Endodermal cell (in vitro differentiated cells): ENCODE data around the gene ID1. TPM values are rescaled to one million over a fixed set of nuclear protein-coding genes. Genes with fewer than 3 reads are reported as not detected.
A peak's percentile ranks its signal among the peaks of the same experiment; 100 is the strongest.

ENCODE experiments used
- DNase-seq: peaks from one replicate; pipeline ENCODE4 v3.0.0-alpha.2; 2017
- H3K27ac ChIP-seq: 2 replicates; pipeline ENCODE4 v1.5.1; 2013; ENCODE audit warnings: mild to moderate bottlenecking, low read depth, low read length, moderate library complexity
- H3K27me3 ChIP-seq: 2 replicates; pipeline ENCODE4 v1.6.1; 2013; ENCODE audit warnings: mild to moderate bottlenecking, low read length, moderate library complexity; ENCODE audit not compliant: insufficient read depth, control insufficient read depth, poor library complexity, severe bottlenecking
- H3K36me3 ChIP-seq: 2 replicates; pipeline ENCODE4 v1.7.0; 2013; ENCODE audit warnings: mild to moderate bottlenecking, low read length, moderate library complexity; ENCODE audit not compliant: control insufficient read depth, insufficient read depth
- H3K4me1 ChIP-seq: one replicate; pipeline ENCODE4 v1.7.0; 2013; ENCODE audit warnings: low read length; ENCODE audit not compliant: control insufficient read depth, insufficient read depth
- H3K4me3 ChIP-seq: 2 replicates; pipeline ENCODE4 v1.5.1; 2013; ENCODE audit warnings: mild to moderate bottlenecking, low read length, moderate library complexity
- H3K9ac ChIP-seq: 2 replicates; pipeline ENCODE4 v1.6.1; 2013; ENCODE audit warnings: mild to moderate bottlenecking, low read length, moderate library complexity; ENCODE audit not compliant: poor library complexity, severe bottlenecking; ENCODE audit errors: extremely low read depth
- H3K9me3 ChIP-seq: 2 replicates; pipeline ENCODE4 v1.6.1; 2013; ENCODE audit warnings: mild to moderate bottlenecking, low read length, moderate library complexity; ENCODE audit not compliant: control insufficient read depth
- H3K27ac Mint-ChIP-seq: 2 replicates; pipeline ENCODE4 v1.8.0; 2020; ENCODE audit warnings: mixed read lengths
- H3K27me3 Mint-ChIP-seq: 2 replicates; pipeline ENCODE4 v1.8.0; 2021; ENCODE audit warnings: mild to moderate bottlenecking, mixed read lengths; ENCODE audit not compliant: insufficient read depth
- H3K36me3 Mint-ChIP-seq: 2 replicates; pipeline ENCODE4 v1.8.0; 2020; ENCODE audit warnings: low read depth, mixed read lengths
- H3K4me1 Mint-ChIP-seq: 2 replicates; pipeline ENCODE4 v1.8.0; 2020; ENCODE audit warnings: mixed read lengths
- H3K4me3 Mint-ChIP-seq: 2 replicates; pipeline ENCODE4 v1.8.0; 2020; ENCODE audit warnings: mild to moderate bottlenecking, moderate library complexity, mixed read lengths
- H3K9me3 Mint-ChIP-seq: 2 replicates; pipeline ENCODE4 v1.8.0; 2020; ENCODE audit warnings: mild to moderate bottlenecking, mixed read lengths
- WGBS, 2 experiments: methylation state at CpG; one replicate each; pipeline versions ENCODE4 v1.1.5 to v1.1.7; 2013; ENCODE audit warnings: missing lambda C conversion rate in 2 of 2, mixed read lengths in 1 of 2; ENCODE audit not compliant: insufficient coverage in 1 of 2, insufficient read length in 1 of 2; 5-methylcytosine and 5-hydroxymethylcytosine counted together
- long read RNA-seq, 4 experiments: library from polyadenylated mRNA in 2 of 4; library from RNA in 1 of 4; library from capped mRNA in 1 of 4; stranded (forward) in 3 of 4; unstranded in 1 of 4; transcript quantifications; one replicate each; pipeline ENCODE4 v2.0.0, GENCODE V29; 2020 to 2021; ENCODE audit warnings: inconsistent platforms in 1 of 4
- polyA plus RNA-seq, 2 experiments: library from polyadenylated mRNA; stranded (reverse); fragments of 50-300 nt; gene quantifications; one replicate each; pipeline ENCODE4 v1.2.3, GENCODE V29; 2013
- total RNA-seq, 2 donors: library from RNA; stranded (reverse); fragmentation: NEBNext Ultra II Directional in 1 of 2; extraction: Animal tissue kit (Norgen Biotek cat#: 25700) in 1 of 2; gene quantifications; 2 replicates in 1 of 2; 3 replicates in 1 of 2; pipeline ENCODE4 v1.2.1, GENCODE V29; 2021
- TF ChIP-seq, protein P1 (sequence below): fragments of 200-600 bp; sonication (generic); conservative IDR thresholded peaks from 2 replicates; pipeline ENCODE4 v1.5.0; 2021; ENCODE audit warnings: antibody characterized with exemption, mild to moderate bottlenecking

Gene ID1, protein sequence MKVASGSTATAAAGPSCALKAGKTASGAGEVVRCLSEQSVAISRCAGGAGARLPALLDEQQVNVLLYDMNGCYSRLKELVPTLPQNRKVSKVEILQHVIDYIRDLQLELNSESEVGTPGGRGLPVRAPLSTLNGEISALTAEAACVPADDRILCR
- total RNA-seq: 100 to 1,000 TPM; 380 to 447 TPM
- polyA plus RNA-seq (2013, experiment 1 of 2): 223 TPM
- polyA plus RNA-seq (2013, experiment 2 of 2): 194 TPM
- long read RNA-seq, experiment 1, transcript ID1-201 (1 exons, 1,233 nt): minor isoform, 35 of 317 reads
- long read RNA-seq, experiment 1, transcript ID1-202 (2 exons, 994 nt): major isoform, 280 of 317 reads
- long read RNA-seq, experiment 1, partial matches to known transcripts: 0 of 317 reads
- long read RNA-seq, experiment 1, other reads (novel, unspliced or antisense): 2 of 317 reads
- long read RNA-seq, experiment 2, transcript ID1-202 (2 exons, 994 nt): major isoform, 73 of 77 reads
- long read RNA-seq, experiment 2, partial matches to known transcripts: 0 of 77 reads
- long read RNA-seq, experiment 2, other reads (novel, unspliced or antisense): 0 of 77 reads
- long read RNA-seq, experiment 3, transcript ID1-201 (1 exons, 1,233 nt): minor isoform, 100 of 534 reads
- long read RNA-seq, experiment 3, transcript ID1-202 (2 exons, 994 nt): major isoform, 434 of 534 reads
- long read RNA-seq, experiment 3, partial matches to known transcripts: 0 of 534 reads
- long read RNA-seq, experiment 3, other reads (novel, unspliced or antisense): 0 of 534 reads
- long read RNA-seq, experiment 4, partial matches to known transcripts: 0 of 4 reads
- long read RNA-seq, experiment 4, other reads (novel, unspliced or antisense): 0 of 4 reads

DNA sequence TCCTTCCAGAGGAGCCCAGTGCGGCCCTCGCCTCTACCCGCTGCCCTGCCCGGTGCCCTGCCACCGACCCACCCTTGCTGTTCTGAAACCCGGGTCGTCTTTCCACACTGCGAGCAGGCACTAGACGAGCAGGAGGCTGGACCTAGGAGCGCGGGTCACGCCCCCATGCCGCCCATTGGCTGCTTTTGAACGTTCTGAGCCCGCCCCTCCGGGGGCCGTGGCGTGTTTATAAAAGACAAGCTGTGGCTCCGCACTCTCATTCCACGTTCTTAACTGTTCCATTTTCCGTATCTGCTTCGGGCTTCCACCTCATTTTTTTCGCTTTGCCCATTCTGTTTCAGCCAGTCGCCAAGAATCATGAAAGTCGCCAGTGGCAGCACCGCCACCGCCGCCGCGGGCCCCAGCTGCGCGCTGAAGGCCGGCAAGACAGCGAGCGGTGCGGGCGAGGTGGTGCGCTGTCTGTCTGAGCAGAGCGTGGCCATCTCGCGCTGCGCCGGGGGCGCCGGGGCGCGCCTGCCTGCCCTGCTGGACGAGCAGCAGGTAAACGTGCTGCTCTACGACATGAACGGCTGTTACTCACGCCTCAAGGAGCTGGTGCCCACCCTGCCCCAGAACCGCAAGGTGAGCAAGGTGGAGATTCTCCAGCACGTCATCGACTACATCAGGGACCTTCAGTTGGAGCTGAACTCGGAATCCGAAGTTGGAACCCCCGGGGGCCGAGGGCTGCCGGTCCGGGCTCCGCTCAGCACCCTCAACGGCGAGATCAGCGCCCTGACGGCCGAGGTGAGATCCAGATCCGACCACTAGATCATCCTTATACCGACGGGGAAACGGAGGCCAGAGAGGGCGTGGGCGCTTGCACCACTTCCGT lies at the start of gene ID1:
Gene ID1, plus strand, starts transcription at position 259 of the 871 bp plus-strand sequence. Its CDS starts 99 bp downstream, at position 358.
- Histone ChIP-seq H3K9me3 (no peaks in the 10 kb centered on the region), H3K27ac (peak within 1 kb of the TSS; percentile 98)
- WGBS, 2 experiments: 0% methylated on average over 54 to 74 of the region's 74 CpGs

DNA sequence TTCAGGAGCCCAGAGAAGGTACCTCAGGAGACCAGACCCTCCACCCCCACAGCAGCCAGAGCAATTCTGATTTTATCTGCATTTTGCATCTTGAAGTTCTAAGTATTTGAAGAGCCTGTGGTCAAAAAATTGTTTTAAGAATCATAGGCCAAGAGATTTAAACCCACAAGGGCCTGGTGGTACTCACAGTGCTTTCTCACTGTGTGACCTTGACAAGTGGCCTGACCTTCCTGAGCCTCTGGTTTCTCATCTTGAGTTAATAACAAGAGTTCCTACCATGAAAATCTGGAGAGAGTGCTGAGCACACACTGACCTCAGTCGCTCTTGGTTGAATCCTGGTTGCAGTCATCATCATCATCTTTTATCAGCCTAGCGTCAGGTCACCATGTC lies 45.4 kb upstream of the ID1 start:
- no peak overlapping the region for H3K9ac ChIP-seq

More for the DNA sequence above, at the start of gene ID1:
- peak within 1 kb of the TSS; percentile 99 for H3K27ac Mint-ChIP-seq
- H3K4me1 Mint-ChIP-seq: peaks cover 40% of the 10 kb centered on the region
- Histone ChIP-seq H3K4me3 (peak within 1 kb of the TSS; percentile 95), H3K36me3 (no peaks in the 10 kb centered on the region), H3K9ac (peak within 1 kb of the TSS; percentile 89), H3K4me1 (peaks cover 19% of the 10 kb centered on the region), H3K27me3 (no peaks in the 10 kb centered on the region)
- H3K4me3 Mint-ChIP-seq: peak within 1 kb of the TSS; percentile 99
- no peaks in the 10 kb centered on the region for H3K9me3 Mint-ChIP-seq
- peak; percentile 98 for DNase-seq
- H3K36me3 Mint-ChIP-seq: peaks cover 20% of the 10 kb centered on the region
- no peaks in the 10 kb centered on the region for H3K27me3 Mint-ChIP-seq
- TF ChIP-seq, protein P1, sequence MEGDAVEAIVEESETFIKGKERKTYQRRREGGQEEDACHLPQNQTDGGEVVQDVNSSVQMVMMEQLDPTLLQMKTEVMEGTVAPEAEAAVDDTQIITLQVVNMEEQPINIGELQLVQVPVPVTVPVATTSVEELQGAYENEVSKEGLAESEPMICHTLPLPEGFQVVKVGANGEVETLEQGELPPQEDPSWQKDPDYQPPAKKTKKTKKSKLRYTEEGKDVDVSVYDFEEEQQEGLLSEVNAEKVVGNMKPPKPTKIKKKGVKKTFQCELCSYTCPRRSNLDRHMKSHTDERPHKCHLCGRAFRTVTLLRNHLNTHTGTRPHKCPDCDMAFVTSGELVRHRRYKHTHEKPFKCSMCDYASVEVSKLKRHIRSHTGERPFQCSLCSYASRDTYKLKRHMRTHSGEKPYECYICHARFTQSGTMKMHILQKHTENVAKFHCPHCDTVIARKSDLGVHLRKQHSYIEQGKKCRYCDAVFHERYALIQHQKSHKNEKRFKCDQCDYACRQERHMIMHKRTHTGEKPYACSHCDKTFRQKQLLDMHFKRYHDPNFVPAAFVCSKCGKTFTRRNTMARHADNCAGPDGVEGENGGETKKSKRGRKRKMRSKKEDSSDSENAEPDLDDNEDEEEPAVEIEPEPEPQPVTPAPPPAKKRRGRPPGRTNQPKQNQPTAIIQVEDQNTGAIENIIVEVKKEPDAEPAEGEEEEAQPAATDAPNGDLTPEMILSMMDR: peak; percentile 20

More for the DNA sequence above, 45.4 kb upstream of the ID1 start:
- Histone ChIP-seq H3K4me1 (no peaks in the 10 kb centered on the region), H3K27me3 (no peaks in the 10 kb centered on the region), H3K27ac (no peak overlapping the region), H3K36me3 (peaks cover 65% of the 10 kb centered on the region), H3K9me3 (no peaks in the 10 kb centered on the region), H3K4me3 (no peak overlapping the region)
- Mint-ChIP-seq H3K27me3 (no peaks in the 10 kb centered on the region), H3K9me3 (no peaks in the 10 kb centered on the region), H3K4me1 (peaks cover 18% of the 10 kb centered on the region), H3K36me3 (peaks cover 81% of the 10 kb centered on the region), H3K27ac (peak overlapping the region; percentile 95), H3K4me3 (no peak overlapping the region)
- TF ChIP-seq, protein P1: no peak
- 87 to 100% methylated on average over 2 of the region's 2 CpGs for WGBS, 2 experiments
- DNase-seq: no peak
